IMR-90 (cell line): ENCODE measurements around the gene PSMD8. TPM values are rescaled to one million over a fixed set of nuclear protein-coding genes. Genes with fewer than 3 reads are reported as not detected.

Experiments used
- ATAC-seq: fragments of 200-7000 bp; cut with Tn5 transposase; 2 replicates; pipeline ENCODE4 v1.9.1; 2020; ENCODE audit warnings: low read depth, mild to moderate bottlenecking, moderate library complexity
- BruUV-seq: library from RNA; stranded (reverse); fragments of 400-500 nt; replicated peaks from 2 replicates; lab custom pipeline; 2021; lab: Mats Ljungman, UMichigan
- CTCF ChIA-PET: fragments of 300-600 bp; formaldehyde crosslinking; extraction: SDS; loops from one replicate; lab custom pipeline; 2021; ENCODE audit warnings: antibody characterized with exemption; lab: Yijun Ruan, JAX
- POLR2A ChIA-PET: fragments of 300-600 bp; sonication (Branson Sonifier 250); formaldehyde crosslinking; loops from one replicate; lab custom pipeline; 2022; ENCODE audit warnings: antibody characterized with exemption; ENCODE audit not compliant: unreplicated experiment; lab: Charles Lee
- DNase-seq: peaks from one replicate; pipeline ENCODE4 v3.0.0; 2013
- H2AFZ ChIP-seq: replicated peaks from 2 replicates; pipeline ENCODE3; 2013; ENCODE audit warnings: low read length, mild to moderate bottlenecking; ENCODE audit not compliant: poor library complexity
- H2AK5ac ChIP-seq: 2 replicates; pipeline ENCODE4 v1.6.1; 2013; ENCODE audit warnings: low read depth, low read length, inconsistent platforms
- H2AK9ac ChIP-seq: replicated peaks from 2 replicates; pipeline ENCODE3; 2013; ENCODE audit warnings: mild to moderate bottlenecking, low read depth, low read length, moderate library complexity; ENCODE audit not compliant: poor library complexity
- H2BK120ac ChIP-seq: 2 replicates; pipeline ENCODE4 v1.6.1; 2013; ENCODE audit warnings: low read depth, low read length, inconsistent platforms
- H2BK15ac ChIP-seq: 3 replicates; pipeline ENCODE4 v1.6.1; 2013; ENCODE audit warnings: low read depth, low read length, inconsistent platforms
- H2BK20ac ChIP-seq: 2 replicates; pipeline ENCODE4 v1.6.1; 2013; ENCODE audit warnings: low read depth, mild to moderate bottlenecking, inconsistent platforms, low read length, moderate library complexity
- H2BK5ac ChIP-seq: 2 replicates; pipeline ENCODE4 v1.6.1; 2013; ENCODE audit warnings: mild to moderate bottlenecking, low read depth, low read length, inconsistent platforms; ENCODE audit not compliant: poor library complexity, severe bottlenecking
- H3K14ac ChIP-seq: replicated peaks from 2 replicates; pipeline ENCODE4 v1.6.1; 2013; ENCODE audit warnings: low read depth, low read length, inconsistent platforms
- H3K18ac ChIP-seq: 2 replicates; pipeline ENCODE4 v1.6.1; 2013; ENCODE audit warnings: low read depth, low read length, control low read depth
- H3K23ac ChIP-seq: 2 replicates; pipeline ENCODE4 v1.6.1; 2013; ENCODE audit warnings: low read depth, low read length, inconsistent platforms
- H3K27ac ChIP-seq: 2 replicates; pipeline ENCODE4 v1.5.1; 2013; ENCODE audit warnings: mild to moderate bottlenecking, control low read depth, low read length; ENCODE audit not compliant: insufficient read depth
- H3K27me3 ChIP-seq: 2 replicates; pipeline ENCODE4 v1.6.1; 2013; ENCODE audit warnings: low read length; ENCODE audit not compliant: control insufficient read depth, insufficient read depth
- H3K36me3 ChIP-seq: 2 replicates; pipeline ENCODE4 v1.6.1; 2013; ENCODE audit warnings: low read length, mixed read lengths; ENCODE audit not compliant: control insufficient read depth, insufficient read depth
- H3K4ac ChIP-seq: 2 replicates; pipeline ENCODE4 v1.6.1; 2013; ENCODE audit warnings: low read depth, low read length, inconsistent platforms
- H3K4me1 ChIP-seq: 2 replicates; pipeline ENCODE4 v1.6.1; 2013; ENCODE audit warnings: low read length, mixed read lengths; ENCODE audit not compliant: control insufficient read depth, insufficient read depth
- H3K4me2 ChIP-seq: 2 replicates; pipeline ENCODE4 v1.6.1; 2013; ENCODE audit warnings: low read depth, mild to moderate bottlenecking, control low read depth, low read length, moderate library complexity
- H3K4me3 ChIP-seq: 2 replicates; pipeline ENCODE4 v1.5.1; 2013; ENCODE audit warnings: low read depth, mild to moderate bottlenecking, control low read depth, low read length, moderate library complexity; ENCODE audit not compliant: insufficient read depth
- H3K56ac ChIP-seq: 2 replicates; pipeline ENCODE4 v1.6.1; 2013; ENCODE audit warnings: low read length, inconsistent platforms; ENCODE audit not compliant: insufficient read depth; ENCODE audit errors: extremely low read depth
- H3K79me1 ChIP-seq, 2 experiments: 2 replicates each; pipeline ENCODE4 v1.6.1; 2013; ENCODE audit warnings: low read length in 2 of 2, inconsistent platforms in 1 of 2, low read depth in 1 of 2
- H3K9ac ChIP-seq: 2 replicates; pipeline ENCODE4 v1.6.1; 2013; ENCODE audit warnings: low read depth, low read length, control low read depth
- H3K9me1 ChIP-seq: 2 replicates; pipeline ENCODE4 v1.6.1; 2013; ENCODE audit warnings: low read length, inconsistent platforms; ENCODE audit not compliant: insufficient read depth
- H3K9me3 ChIP-seq: 2 replicates; pipeline ENCODE4 v1.6.1; 2013; ENCODE audit warnings: low read length; ENCODE audit not compliant: control insufficient read depth, insufficient read depth
- H4K20me1 ChIP-seq: 2 replicates; pipeline ENCODE4 v1.6.1; 2013; ENCODE audit warnings: low read length, inconsistent platforms; ENCODE audit not compliant: insufficient read depth
- H4K5ac ChIP-seq: 2 replicates; pipeline ENCODE4 v1.6.1; 2013; ENCODE audit warnings: mild to moderate bottlenecking, low read depth, low read length, control low read depth
- H4K8ac ChIP-seq, 2 experiments: 2 replicates each; pipeline ENCODE4 v1.6.1; 2013; ENCODE audit warnings: low read depth in 2 of 2, low read length in 2 of 2, control low read depth in 1 of 2, inconsistent platforms in 1 of 2
- H4K91ac ChIP-seq: 2 replicates; pipeline ENCODE4 v1.6.1; 2013; ENCODE audit warnings: low read depth, low read length, inconsistent platforms; ENCODE audit not compliant: insufficient read depth
- BHLHE40 ChIP-seq: fragments of 150-350 bp; IDR thresholded peaks from 2 replicates; pipeline ENCODE4 v1.6.1; 2016; ENCODE audit warnings: mild to moderate bottlenecking, low read depth, low read length
- CEBPB ChIP-seq: IDR thresholded peaks from 2 replicates; pipeline ENCODE4 v1.6.1; 2012; ENCODE audit warnings: low read depth, low read length, improper control_type of control experiment
- CTCF ChIP-seq: conservative IDR thresholded peaks from 2 replicates; pipeline ENCODE4 v1.5.1; 2012; ENCODE audit warnings: mild to moderate bottlenecking, low read depth, low read length, improper control_type of control experiment
- ELK1 ChIP-seq: fragments of 150-350 bp; IDR thresholded peaks from 2 replicates; pipeline ENCODE4 v1.6.1; 2016; ENCODE audit warnings: low read depth, mild to moderate bottlenecking, low read length, moderate library complexity, borderline replicate concordance
- FOS ChIP-seq: fragments of 150-350 bp; IDR thresholded peaks from 2 replicates; pipeline ENCODE4 v1.6.1; 2016; ENCODE audit warnings: low read depth, low read length
- MAFK ChIP-seq: IDR thresholded peaks from 2 replicates; pipeline ENCODE4 v1.6.1; 2012; ENCODE audit warnings: low read depth, low read length, improper control_type of control experiment
- MXI1 ChIP-seq: IDR thresholded peaks from 2 replicates; pipeline ENCODE4 v1.6.1; 2012; ENCODE audit warnings: low read depth, mild to moderate bottlenecking, low read length, moderate library complexity, borderline replicate concordance
- NFE2L2 ChIP-seq: fragments of 150-350 bp; IDR thresholded peaks from 2 replicates; pipeline ENCODE4 v1.6.1; 2016; ENCODE audit warnings: low read depth, mild to moderate bottlenecking, low read length
- POLR2A ChIP-seq: IDR thresholded peaks from 2 replicates; pipeline ENCODE4 v1.6.1; 2012; ENCODE audit warnings: mild to moderate bottlenecking, low read depth, low read length
- RAD21 ChIP-seq: IDR thresholded peaks from 2 replicates; pipeline ENCODE4 v1.6.1; 2012; ENCODE audit warnings: low read length, improper control_type of control experiment
- RCOR1 ChIP-seq: IDR thresholded peaks from 2 replicates; pipeline ENCODE4 v1.6.1; 2012; ENCODE audit warnings: mild to moderate bottlenecking, low read length, improper control_type of control experiment; ENCODE audit not compliant: insufficient replicate concordance
- RFX5 ChIP-seq: IDR thresholded peaks from 2 replicates; pipeline ENCODE4 v1.8.0; 2012; ENCODE audit warnings: low read depth, mild to moderate bottlenecking, low read length, moderate library complexity
- SMC3 ChIP-seq: fragments of 150-350 bp; IDR thresholded peaks from 2 replicates; pipeline ENCODE4 v1.6.1; 2016; ENCODE audit warnings: low read depth, mild to moderate bottlenecking, antibody characterized with exemption, low read length, moderate library complexity
- USF2 ChIP-seq: fragments of 150-350 bp; IDR thresholded peaks from 2 replicates; pipeline ENCODE4 v1.6.1; 2017; ENCODE audit warnings: mild to moderate bottlenecking, antibody characterized with exemption, low read length, low read depth
- WGBS, 2 experiments: methylation state at CpG; one replicate each; pipeline versions ENCODE4 v1.1.5 to v1.1.7; 2013; ENCODE audit warnings: missing lambda C conversion rate in 2 of 2; ENCODE audit not compliant: insufficient read length in 1 of 2; ENCODE audit errors: extremely low coverage in 2 of 2; 5-methylcytosine and 5-hydroxymethylcytosine counted together
- dilution Hi-C: fragments of 300-500 bp; cut with HindIII; formaldehyde crosslinking; loops from one replicate; pipeline ENCODE4 v1.14.3; 2018; ENCODE audit warnings: low sequenced_read_pairs; ENCODE audit not compliant: unreplicated experiment
- in situ Hi-C: fragments of 300-500 bp; cut with MboI; formaldehyde crosslinking; loops from 3 replicates; pipeline ENCODE4 v1.14.3; 2019; ENCODE audit warnings: low sequenced_read_pairs, inconsistent platforms, mixed read lengths
- intact Hi-C: fragments of 100-400 bp; cut with micrococcal nuclease; formaldehyde crosslinking; loops from 2 replicates; pipeline ENCODE4 v1.10.0; 2022
- polyA plus RNA-seq, 3 experiments: library from polyadenylated mRNA; depleted of rRNA; stranded (reverse); fragments of >200 nt; gene quantifications; 2 replicates each; pipeline ENCODE4 v1.2.3, GENCODE V29; 2012; ENCODE audit warnings: low replicate concordance in 1 of 3
- total RNA-seq: library from RNA; depleted of rRNA; stranded (reverse); fragments of >200 nt; gene quantifications from 2 replicates; pipeline ENCODE4 v1.2.3, GENCODE V29; 2012

PSMD8 gene
- total and polyA plus RNA-seq, 2 of the 4 experiments (the other 2 are of a cell fraction), result 475 to 644 TPM

- Histone ChIP-seq H2BK5ac (no peak overlapping the region), H3K27ac (no peak overlapping the region), H3K4me1 (no peaks in the 10 kb centered on the region), H2BK120ac (no peak overlapping the region), H2AFZ (no peak overlapping the region), H3K4me2 (no peak overlapping the region), H3K14ac (no peak overlapping the region), H3K18ac (no peak overlapping the region), H3K4me3 (no peak overlapping the region), H3K27me3 (peaks cover 1% of the 10 kb centered on the region; the same call in 1 of the 2 replicates), H3K56ac (no peak overlapping the region), H3K4ac (no peak overlapping the region), H3K9me3 (no peaks in the 10 kb centered on the region), H2BK20ac (no peak overlapping the region), H3K9ac (no peak overlapping the region), H4K8ac (no peak overlapping the region), H2BK15ac (no peak overlapping the region), H4K20me1 (no peaks in the 10 kb centered on the region), H3K36me3 (no peaks in the 10 kb centered on the region), H3K23ac (no peak overlapping the region), H2AK5ac (no peak overlapping the region), H3K9me1 (no peaks in the 10 kb centered on the region), H3K79me1 (no peaks in the 10 kb centered on the region), H4K91ac (no peak overlapping the region), H2AK9ac (no peak overlapping the region), H4K5ac (no peak overlapping the region)
- in situ Hi-C loops, result no loop called here
- no peak for TF ChIP-seq CTCF
- no peak for TF ChIP-seq USF2
- no peak for TF ChIP-seq RFX5
- no peak for TF ChIP-seq RAD21
- no peak for TF ChIP-seq NFE2L2
- no peak for TF ChIP-seq ELK1
- no peak for TF ChIP-seq RCOR1
- TF ChIP-seq FOS, result no peak
- no peak for TF ChIP-seq MXI1
- TF ChIP-seq POLR2A, result no peak
- TF ChIP-seq BHLHE40, result no peak
- TF ChIP-seq MAFK, result no peak
- TF ChIP-seq CEBPB, result no peak
- no peak for TF ChIP-seq SMC3
- dilution Hi-C loops, result no loop called here
- intact Hi-C loops, result no loop called here
- ChIA-PET CTCF (interaction anchor here (0.6 to 1.5 kb wide), 2 partner anchors 11 to 582 kb away, joined by 3 read pairs; partner anchors contain the start of gene CATSPERG), POLR2A (no interaction called here)
- no TSS peak for BruUV-seq
- no CpG with 5 or more reads among the region's 4 CpGs for WGBS, 2 experiments
- ATAC-seq, result no peak
- DNase-seq, result no peak
These were observed 27.5 kb upstream of the PSMD8 start for GRCh38 chr19:38346837-38347236.
